NCI-H146 treated with DMSO at 0.1 percent for 48 hours (cell line): Measurements from ENCODE around the gene ZNF503.
A peak's percentile ranks its signal among the peaks of the same experiment; 100 is the strongest.

Experiments used
- DNase-seq: peaks from one replicate; lab custom pipeline; 2025; ENCODE audit not compliant: unreplicated experiment; lab: John Stamatoyannopoulos, UW

The ZNF503 gene

DNA sequence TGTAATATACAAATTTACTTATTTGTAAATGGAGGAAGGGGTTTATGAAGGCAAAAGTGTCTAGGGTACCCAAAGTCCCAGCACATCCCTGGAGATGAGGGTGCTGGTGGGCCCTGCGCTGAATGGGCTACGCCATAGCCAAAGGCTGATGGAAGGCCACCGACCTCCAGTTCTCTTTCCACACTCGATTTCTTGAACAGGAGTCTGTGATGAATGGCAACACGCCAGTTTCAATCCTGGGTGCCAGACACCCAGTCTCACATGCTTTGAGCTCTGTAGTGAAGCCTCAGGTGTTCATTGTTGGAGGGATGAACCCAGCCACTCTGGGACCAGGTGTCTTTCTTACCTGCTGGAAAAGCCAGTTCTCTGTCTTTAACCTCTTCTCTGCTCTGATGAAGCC, 30.6 kb upstream of the ZNF503 start:
- no peak for DNase-seq

DNA sequence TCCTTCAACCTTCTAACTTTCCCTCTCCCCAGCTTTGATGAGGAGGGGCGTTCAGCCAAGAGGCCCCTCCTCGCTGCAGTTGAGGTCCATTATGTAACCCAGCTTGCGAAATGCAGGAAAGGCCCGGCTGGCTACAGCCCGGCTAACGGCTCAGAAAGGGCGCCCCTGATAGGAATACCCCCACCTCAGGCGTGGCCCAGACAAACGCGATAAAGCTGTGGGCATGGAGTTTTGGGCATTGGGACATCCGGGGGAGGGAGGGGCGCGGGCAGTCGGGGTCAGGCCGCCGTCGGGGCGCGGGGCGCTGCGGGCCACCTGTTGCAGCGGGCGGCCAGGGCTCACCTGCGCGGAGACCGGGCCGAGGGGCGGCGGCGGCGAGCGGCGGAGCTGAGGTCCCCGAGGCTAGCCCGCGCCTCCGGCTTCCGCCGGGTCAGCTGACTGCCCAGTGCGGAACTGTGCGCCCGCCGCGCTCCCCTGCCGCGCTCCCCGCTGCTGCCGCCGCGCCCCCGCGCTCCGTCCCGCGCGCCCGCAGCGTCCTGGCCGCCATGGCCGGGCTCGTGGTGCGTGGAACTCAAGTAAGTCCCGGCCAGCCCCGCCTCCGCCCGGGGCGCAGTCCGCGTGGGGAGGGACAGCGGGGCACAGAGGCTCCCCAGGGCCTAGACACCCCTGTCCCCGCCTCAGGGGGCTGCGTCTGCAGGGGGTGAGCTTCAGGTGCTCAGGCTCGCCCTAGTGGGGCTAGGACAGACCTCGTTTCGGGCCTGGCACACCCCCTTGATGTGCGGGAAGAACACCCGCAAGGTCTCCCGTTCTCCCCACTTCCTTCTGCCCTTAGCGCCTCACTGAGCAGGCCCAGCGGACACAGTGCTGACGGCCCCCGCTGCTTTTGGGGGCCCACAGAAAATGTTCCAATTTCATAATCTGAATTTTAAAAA, 29.9 kb upstream of the ZNF503 start, which contains the start of gene LRMDA:
Gene LRMDA (plus strand): TSS at position 445 of the 932 bp plus-strand sequence.
- DNase-seq, result no peak

DNA sequence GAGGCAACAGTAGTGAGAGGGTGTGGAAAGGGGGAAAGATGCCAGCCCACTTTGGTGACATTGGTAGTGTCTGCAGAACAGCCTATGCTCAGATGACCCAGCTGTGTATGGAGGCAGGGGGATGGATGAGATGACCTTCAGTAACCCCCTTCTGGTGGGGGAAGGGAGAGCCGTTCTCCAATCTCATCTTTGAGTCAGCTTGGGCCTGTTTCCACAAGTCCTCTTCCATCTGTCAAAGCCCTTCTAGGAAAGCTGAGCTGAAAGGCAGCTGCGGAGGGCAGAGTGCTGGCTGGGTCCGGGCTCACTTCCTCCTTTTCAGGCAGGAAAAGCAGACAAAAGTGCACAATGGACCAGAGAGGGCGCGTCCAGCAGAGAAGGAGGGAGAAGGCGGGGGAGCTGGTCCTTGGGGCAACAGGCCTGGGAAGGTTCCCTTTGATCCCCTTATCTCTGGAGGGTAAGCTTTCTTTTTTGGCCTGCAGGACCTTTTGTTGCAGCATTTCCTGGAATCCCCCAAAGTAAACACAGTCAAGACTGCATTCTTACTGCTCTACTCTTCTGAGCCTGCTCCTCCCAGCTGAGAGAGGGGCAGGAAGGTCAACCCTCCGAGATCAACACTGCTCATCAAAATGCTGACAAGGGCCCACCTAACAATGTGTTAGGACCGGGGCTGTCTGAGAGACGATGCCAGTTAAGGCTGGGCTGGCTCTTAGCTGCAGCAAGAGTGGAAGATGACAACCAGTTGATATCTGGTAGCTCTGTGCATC, 28.6 kb upstream of the ZNF503 start:
- DNase-seq, result peak; percentile 31

DNA sequence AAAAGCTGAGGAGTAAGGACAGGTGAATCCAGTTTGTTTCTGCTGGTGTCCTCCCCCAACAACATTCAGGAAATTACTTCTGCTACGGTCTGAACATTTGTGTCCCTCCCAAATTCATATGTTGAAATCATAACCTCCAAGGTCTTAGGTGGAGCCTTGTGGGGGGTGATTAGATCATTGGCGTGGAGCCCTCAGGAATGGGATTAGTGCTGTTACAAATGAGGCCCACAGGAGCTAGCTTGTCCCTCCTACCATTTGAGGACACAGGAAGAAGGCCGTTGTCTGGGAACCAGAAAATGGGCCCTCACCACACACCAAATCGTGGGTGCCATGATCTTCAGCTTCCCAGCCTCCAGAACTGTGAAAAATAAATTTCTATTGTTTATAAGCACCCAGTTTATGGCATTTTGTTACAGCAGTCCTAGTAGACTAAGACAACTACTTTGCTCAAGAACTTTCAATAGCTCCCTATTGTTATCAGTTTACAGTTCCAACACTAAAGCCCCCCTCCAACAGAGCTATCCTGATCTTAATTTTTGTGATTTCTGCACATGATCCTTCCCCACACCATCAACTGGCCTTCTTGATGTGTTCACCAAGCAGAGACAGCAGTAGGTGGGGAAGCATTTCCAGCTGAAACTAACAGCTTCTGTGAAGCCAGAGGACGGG, 27.7 kb upstream of the ZNF503 start:
- DNase-seq, result no peak

GRCh38 chr10:75428434-75429158, 27.0 kb upstream of the ZNF503 start:
- DNase-seq, result no peak

DNA sequence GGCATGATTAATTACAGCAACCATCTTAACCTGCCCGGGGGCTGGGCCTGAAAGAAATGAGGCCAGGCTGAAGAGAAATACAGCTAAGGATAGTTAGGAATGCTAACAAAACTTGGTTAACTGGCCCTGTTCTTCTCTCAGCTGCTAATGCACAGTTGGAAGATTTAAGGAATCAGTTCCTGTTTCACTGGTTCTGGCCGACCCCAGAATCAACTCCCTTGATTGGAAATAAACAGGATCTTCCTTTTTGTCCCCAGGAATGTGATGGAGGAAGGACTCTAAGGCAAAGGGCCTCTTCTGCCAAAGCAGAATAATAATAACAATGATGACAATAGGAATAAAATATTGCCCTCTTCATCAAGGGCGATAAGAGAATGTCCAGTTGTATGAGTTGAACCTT, 26.4 kb upstream of the ZNF503 start:
- DNase-seq, result no peak

DNA sequence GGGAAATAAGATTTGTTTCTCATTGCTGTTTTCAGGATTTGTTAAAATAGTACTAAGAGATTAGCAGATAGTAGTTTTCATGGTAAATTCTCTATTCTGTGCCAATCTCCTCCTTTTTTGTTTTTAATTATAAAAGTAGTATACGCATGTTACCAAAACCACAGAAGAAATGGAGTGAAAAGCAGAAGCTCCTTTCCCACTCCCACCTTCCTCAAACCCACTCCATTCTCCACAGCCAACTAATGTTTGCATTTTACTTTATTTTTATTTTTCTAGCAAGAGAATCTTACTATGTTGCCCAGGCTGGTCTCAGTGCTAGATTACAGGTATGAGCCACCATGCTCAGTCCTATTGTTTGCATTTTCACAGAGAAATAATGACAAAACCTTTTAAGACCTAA, 25.3 kb upstream of the ZNF503 start:
- no peak for DNase-seq

GRCh38 chr10:75425291-75426079, 23.9 kb upstream of the ZNF503 start:
- DNase-seq, result no peak

DNA sequence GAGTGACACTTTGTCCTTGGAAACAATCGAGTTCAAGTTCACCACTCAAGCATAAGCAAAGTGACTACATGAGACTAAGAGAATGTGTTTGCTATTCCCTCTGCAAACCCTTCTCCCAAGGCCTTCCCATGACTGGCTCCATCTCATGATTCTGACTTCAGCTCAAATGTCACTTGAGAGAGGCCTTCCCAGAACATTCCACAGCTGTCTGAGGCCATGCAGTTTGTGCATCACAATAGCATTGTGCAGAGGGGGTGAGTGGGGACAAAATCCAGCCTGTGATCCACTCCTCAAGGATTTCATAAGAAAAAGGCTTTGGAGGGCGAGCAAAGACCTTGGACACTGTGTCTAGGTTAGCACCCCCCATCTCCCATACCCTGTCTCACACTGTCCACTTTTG, 23.0 kb upstream of the ZNF503 start:
- DNase-seq, result no peak

DNA sequence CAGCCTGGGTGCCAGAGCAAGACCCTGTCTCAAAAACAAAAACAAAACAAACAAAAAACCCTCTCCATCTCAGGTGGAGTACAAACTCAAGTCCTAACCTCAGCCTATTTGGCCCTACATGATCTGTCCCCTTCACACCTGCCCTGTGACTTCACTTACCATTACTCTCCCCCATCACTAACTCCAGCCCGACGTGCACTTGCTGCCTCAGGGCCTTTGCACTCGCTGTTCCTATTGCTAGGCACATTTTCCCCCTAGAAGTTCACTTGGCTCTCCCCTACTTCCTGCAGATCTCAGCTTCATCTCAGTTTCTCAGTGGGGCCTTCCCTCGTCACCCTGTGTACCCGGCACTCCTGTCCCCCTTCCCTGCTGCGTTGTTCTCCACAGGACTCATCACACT, 21.3 kb upstream of the ZNF503 start:
- DNase-seq, result no peak

DNA sequence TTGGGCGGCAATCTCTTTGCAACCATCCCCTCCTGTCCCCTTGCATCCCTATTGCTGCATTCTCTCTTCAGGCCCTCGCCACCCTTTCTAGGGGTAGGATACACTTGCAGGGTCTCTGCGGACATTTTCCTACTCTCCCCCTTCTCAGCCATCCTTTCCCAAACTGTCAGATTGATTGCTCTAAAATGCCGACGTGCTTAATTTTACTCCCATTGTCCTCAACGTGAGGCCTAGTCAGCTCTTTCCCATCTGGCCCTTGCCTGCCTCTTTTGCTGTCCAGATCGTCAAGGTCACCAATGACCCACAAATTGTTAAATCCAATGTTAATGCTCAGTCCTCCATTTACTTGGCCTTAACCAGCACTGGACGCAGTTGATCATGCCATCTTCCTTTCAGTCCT, 17.1 kb upstream of the ZNF503 start:
- DNase-seq, result no peak

- DNase-seq, result no peak
Measured at GRCh38 chr10:75418293-75418692, 16.7 kb upstream of the ZNF503 start.

- DNase-seq, result peak; percentile 75
Measured at GRCh38 chr10:75417522-75417927, 16.0 kb upstream of the ZNF503 start.

DNA sequence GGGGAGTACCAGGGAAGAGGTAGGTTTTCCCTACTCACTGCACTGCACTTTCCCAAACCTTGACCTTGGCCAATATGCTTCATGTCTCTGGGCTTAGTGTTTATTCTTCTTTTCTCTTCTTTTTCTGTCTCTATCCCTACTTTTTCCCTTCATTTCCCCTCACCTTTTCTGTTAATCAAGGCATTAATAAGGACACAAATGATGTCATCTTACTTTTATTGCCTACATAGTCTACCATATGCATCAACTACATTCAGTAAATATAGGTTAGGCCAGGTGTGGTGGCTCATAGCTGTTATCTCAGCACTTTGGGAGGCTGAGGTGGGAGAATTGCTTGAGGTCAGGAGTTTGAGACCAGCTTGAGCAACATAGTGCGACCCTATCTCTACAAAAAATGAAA, 13.0 kb upstream of the ZNF503 start:
- no peak for DNase-seq

- DNase-seq, result no peak
Measured at GRCh38 chr10:75410132-75411005, 8.8 kb upstream of the ZNF503 start.

GRCh38 chr10:75408911-75409885, 7.6 kb upstream of the ZNF503 start:
- DNase-seq, result peak; percentile 63

- no peak for DNase-seq
Measured at GRCh38 chr10:75408509-75408875, 6.9 kb upstream of the ZNF503 start.
